SK-N-SH treated with all-trans-retinoic acid at 6 μM for 48 hours (cell line): ENCODE results near the gene PPBP.

Experiments
- ATAC-seq: fragments of 200-7000 bp; cut with Tn5 transposase; 3 replicates; pipeline ENCODE4 v1.9.1; 2020; ENCODE audit warnings: mild to moderate bottlenecking, moderate library complexity
- ARNTL ChIP-seq: fragments of 450-650 bp; formaldehyde crosslinking; IDR thresholded peaks from 2 replicates; pipeline ENCODE4 v1.5.0; 2020; ENCODE audit warnings: low read depth, mild to moderate bottlenecking, moderate library complexity, borderline replicate concordance
- BACH2 ChIP-seq: fragments of 250-450 bp; sonication (Bioruptor Pico); IDR thresholded peaks from 2 replicates; pipeline ENCODE4 v1.9.0; 2021; ENCODE audit warnings: mild to moderate bottlenecking, borderline replicate concordance
- CSDC2 ChIP-seq: fragments of 250-450 bp; sonication (Bioruptor Pico); IDR thresholded peaks from 2 replicates; pipeline ENCODE4 v1.5.0; 2020; ENCODE audit warnings: mild to moderate bottlenecking, moderate library complexity
- ESRRG ChIP-seq: fragments of 250-450 bp; sonication (Bioruptor Pico); IDR thresholded peaks from 2 replicates; pipeline ENCODE4 v1.6.1; 2021; ENCODE audit warnings: mild to moderate bottlenecking
- GLIS3 ChIP-seq: fragments of 250-450 bp; sonication (Bioruptor Pico); IDR thresholded peaks from 2 replicates; pipeline ENCODE4 v1.5.0; 2020; ENCODE audit warnings: mild to moderate bottlenecking, moderate library complexity
- ISL1 ChIP-seq: fragments of 250-450 bp; sonication (Bioruptor Pico); IDR thresholded peaks from 2 replicates; pipeline ENCODE4 v2.1.2; 2022; ENCODE audit warnings: mild to moderate bottlenecking, moderate library complexity
- OSR1 ChIP-seq: fragments of 250-450 bp; sonication (Bioruptor Pico); IDR thresholded peaks from 2 replicates; pipeline ENCODE4 v1.8.0; 2022; ENCODE audit warnings: moderate library complexity, mild to moderate bottlenecking, inconsistent platforms
- PATZ1 ChIP-seq: fragments of 250-450 bp; sonication (Bioruptor Pico); IDR thresholded peaks from 2 replicates; pipeline ENCODE4 v1.8.0; 2020; ENCODE audit warnings: mild to moderate bottlenecking, moderate library complexity, borderline replicate concordance
- PPARA ChIP-seq: fragments of 250-450 bp; sonication (Bioruptor Pico); IDR thresholded peaks from 2 replicates; pipeline ENCODE4 v1.5.0; 2020; ENCODE audit warnings: mild to moderate bottlenecking, borderline replicate concordance
- RARB ChIP-seq: fragments of 250-450 bp; sonication (Bioruptor Pico); IDR thresholded peaks from 2 replicates; pipeline ENCODE4 v1.8.0; 2021; ENCODE audit warnings: mild to moderate bottlenecking, moderate library complexity
- SNAI2 ChIP-seq: fragments of 250-450 bp; sonication (Bioruptor Pico); IDR thresholded peaks from 2 replicates; pipeline ENCODE4 v1.5.0; 2020; ENCODE audit warnings: mild to moderate bottlenecking, moderate library complexity
- TCF4 ChIP-seq: fragments of 250-450 bp; sonication (Bioruptor Pico); IDR thresholded peaks from 2 replicates; pipeline ENCODE4 v1.8.0; 2021; ENCODE audit warnings: mild to moderate bottlenecking, moderate library complexity, borderline replicate concordance
- TSHZ2 ChIP-seq: fragments of 250-450 bp; sonication (Bioruptor Pico); IDR thresholded peaks from 2 replicates; pipeline ENCODE4 v1.5.0; 2020; ENCODE audit warnings: mild to moderate bottlenecking, moderate library complexity
- ZC3H10 ChIP-seq: fragments of 250-450 bp; sonication (Bioruptor Pico); IDR thresholded peaks from 2 replicates; pipeline ENCODE4 v1.5.1; 2021; ENCODE audit warnings: mild to moderate bottlenecking, moderate library complexity
- ZFP3 ChIP-seq: fragments of 250-450 bp; sonication (Bioruptor Pico); IDR thresholded peaks from 2 replicates; pipeline ENCODE4 v1.5.0; 2020; ENCODE audit warnings: mild to moderate bottlenecking, moderate library complexity
- ZFP30 ChIP-seq: fragments of 450-650 bp; formaldehyde crosslinking; IDR thresholded peaks from 2 replicates; pipeline ENCODE4 v1.5.0; 2022; ENCODE audit warnings: mild to moderate bottlenecking, moderate library complexity
- ZNF565 ChIP-seq: fragments of 450-650 bp; formaldehyde crosslinking; conservative IDR thresholded peaks from 2 replicates; pipeline ENCODE4 v1.5.0; 2020; ENCODE audit warnings: low read depth, mild to moderate bottlenecking, moderate library complexity
- ZNF70 ChIP-seq: fragments of 450-650 bp; formaldehyde crosslinking; IDR thresholded peaks from 2 replicates; pipeline ENCODE4 v1.5.0; 2020; ENCODE audit warnings: mild to moderate bottlenecking, moderate library complexity
- ZNF8 ChIP-seq: fragments of 450-650 bp; formaldehyde crosslinking; IDR thresholded peaks from 2 replicates; pipeline ENCODE4 v1.5.0; 2020; ENCODE audit warnings: mild to moderate bottlenecking, moderate library complexity
- TF ChIP-seq, protein P1 (sequence below): fragments of 250-450 bp; sonication (Bioruptor Pico); IDR thresholded peaks from 2 replicates; pipeline ENCODE4 v1.5.1; 2021; ENCODE audit warnings: mild to moderate bottlenecking, moderate library complexity
- TF ChIP-seq, protein P2 (sequence below): fragments of 250-450 bp; sonication (Bioruptor Pico); IDR thresholded peaks from 2 replicates; pipeline ENCODE4 v1.5.1; 2020; ENCODE audit warnings: low read depth, mild to moderate bottlenecking, moderate library complexity

Gene PPBP

DNA sequence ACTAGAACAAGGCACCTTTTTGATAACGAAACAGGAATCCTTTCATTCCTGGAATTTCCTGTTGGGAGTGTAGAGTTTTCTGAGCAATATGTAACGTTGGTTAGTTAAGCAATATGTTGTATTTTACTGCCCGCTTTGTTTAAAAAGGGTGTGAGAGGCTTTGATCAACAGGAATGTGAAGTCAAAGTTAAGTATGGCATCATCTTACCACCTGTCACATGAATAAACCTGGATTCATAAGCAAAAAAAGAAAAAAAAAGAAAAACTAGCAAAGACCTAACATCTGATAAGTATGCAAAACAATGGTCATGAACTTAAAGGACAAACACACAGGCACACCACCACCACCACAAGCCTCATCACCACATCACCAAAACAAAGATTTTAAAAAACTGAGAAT, 17.5 kb upstream of the PPBP start:
- TF ChIP-seq ZNF8 (no peak), ZNF565 (CRISPR knock-in tag) (no peak), ZC3H10 (CRISPR knock-in tag) (no peak), GLIS3 (CRISPR knock-in tag) (no peak), ISL1 (CRISPR knock-in tag) (no peak), OSR1 (CRISPR knock-in tag) (no peak), RARB (CRISPR knock-in tag) (no peak), ZFP30 (no peak), TCF4 (CRISPR knock-in tag) (no peak), BACH2 (no peak), ZNF70 (no peak), PATZ1 (CRISPR knock-in tag) (no peak)
- ATAC-seq: no peak

- no peak for ATAC-seq
- no peak for TF ChIP-seq ZFP3
- TF ChIP-seq, protein P1, sequence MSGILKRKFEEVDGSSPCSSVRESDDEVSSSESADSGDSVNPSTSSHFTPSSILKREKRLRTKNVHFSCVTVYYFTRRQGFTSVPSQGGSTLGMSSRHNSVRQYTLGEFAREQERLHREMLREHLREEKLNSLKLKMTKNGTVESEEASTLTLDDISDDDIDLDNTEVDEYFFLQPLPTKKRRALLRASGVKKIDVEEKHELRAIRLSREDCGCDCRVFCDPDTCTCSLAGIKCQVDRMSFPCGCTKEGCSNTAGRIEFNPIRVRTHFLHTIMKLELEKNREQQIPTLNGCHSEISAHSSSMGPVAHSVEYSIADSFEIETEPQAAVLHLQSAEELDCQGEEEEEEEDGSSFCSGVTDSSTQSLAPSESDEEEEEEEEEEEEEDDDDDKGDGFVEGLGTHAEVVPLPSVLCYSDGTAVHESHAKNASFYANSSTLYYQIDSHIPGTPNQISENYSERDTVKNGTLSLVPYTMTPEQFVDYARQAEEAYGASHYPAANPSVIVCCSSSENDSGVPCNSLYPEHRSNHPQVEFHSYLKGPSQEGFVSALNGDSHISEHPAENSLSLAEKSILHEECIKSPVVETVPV (CRISPR knock-in tag): no peak
- no peak for TF ChIP-seq SNAI2
- no peak for TF ChIP-seq ESRRG (CRISPR knock-in tag)
- TF ChIP-seq ZFP30: no peak
- no peak for TF ChIP-seq TCF4 (CRISPR knock-in tag)
- no peak for TF ChIP-seq RARB (CRISPR knock-in tag)
- no peak for TF ChIP-seq ISL1 (CRISPR knock-in tag)
Measured at GRCh38 chr4:74004668-74005067, 16.7 kb upstream of the PPBP start.

- ATAC-seq: no peak
- TF ChIP-seq RARB (CRISPR knock-in tag): no peak
- TF ChIP-seq ZFP3: no peak
- TF ChIP-seq, protein P2, sequence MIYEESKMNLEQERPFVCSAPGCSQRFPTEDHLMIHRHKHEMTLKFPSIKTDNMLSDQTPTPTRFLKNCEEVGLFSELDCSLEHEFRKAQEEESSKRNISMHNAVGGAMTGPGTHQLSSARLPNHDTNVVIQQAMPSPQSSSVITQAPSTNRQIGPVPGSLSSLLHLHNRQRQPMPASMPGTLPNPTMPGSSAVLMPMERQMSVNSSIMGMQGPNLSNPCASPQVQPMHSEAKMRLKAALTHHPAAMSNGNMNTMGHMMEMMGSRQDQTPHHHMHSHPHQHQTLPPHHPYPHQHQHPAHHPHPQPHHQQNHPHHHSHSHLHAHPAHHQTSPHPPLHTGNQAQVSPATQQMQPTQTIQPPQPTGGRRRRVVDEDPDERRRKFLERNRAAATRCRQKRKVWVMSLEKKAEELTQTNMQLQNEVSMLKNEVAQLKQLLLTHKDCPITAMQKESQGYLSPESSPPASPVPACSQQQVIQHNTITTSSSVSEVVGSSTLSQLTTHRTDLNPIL (CRISPR knock-in tag): no peak
- no peak for TF ChIP-seq PATZ1 (CRISPR knock-in tag)
- no peak for TF ChIP-seq ZNF8
Measured at GRCh38 chr4:74000301-74000700, 12.3 kb upstream of the PPBP start.

- peak; percentile 83 for ATAC-seq
- no peak for TF ChIP-seq TSHZ2 (CRISPR knock-in tag)
- TF ChIP-seq ZFP30: no peak
- TF ChIP-seq ISL1 (CRISPR knock-in tag): no peak
- TF ChIP-seq SNAI2: no peak
- no peak for TF ChIP-seq ZFP3
- TF ChIP-seq RARB (CRISPR knock-in tag): no peak
- TF ChIP-seq, protein P1 (CRISPR knock-in tag): no peak
- no peak for TF ChIP-seq ZNF8
- no peak for TF ChIP-seq PPARA (CRISPR knock-in tag)
- TF ChIP-seq ARNTL (CRISPR knock-in tag): no peak
- TF ChIP-seq CSDC2 (CRISPR knock-in tag): no peak
- TF ChIP-seq ZNF565 (CRISPR knock-in tag): no peak
- no peak for TF ChIP-seq PATZ1 (CRISPR knock-in tag)
Measured at GRCh38 chr4:73998040-73999011, 10.3 kb upstream of the PPBP start, which contains the start of gene CXCL5. Gene CXCL5, minus strand, starts transcription at chr4:73998677. Its CDS starts 96 bp downstream, at chr4:73998581.
